WTC11 (cell line): ENCODE results near the gene VILL. TPM values are rescaled to one million over a fixed set of nuclear protein-coding genes. Genes with fewer than 3 reads are reported as not detected.
"Not testable (repeated sequence)": the region's sequence is repeated elsewhere in the genome, so short reads cannot be mapped to it uniquely, and the experiment has no call there.

ENCODE experiments used
- ATAC-seq: fragments of 200-7000 bp; cut with Tn5 transposase; 2 replicates; pipeline ENCODE4 v1.10.0; 2021; ENCODE audit warnings: mild to moderate bottlenecking, moderate library complexity
- CTCF ChIA-PET: fragments of 300-600 bp; sonication (Branson Sonifier 250); formaldehyde crosslinking; loops from one replicate; lab custom pipeline; 2021; ENCODE audit warnings: antibody characterized with exemption; lab: Charles Lee
- POLR2A ChIA-PET: fragments of 350-600 bp; sonication (Branson Sonifier 250); formaldehyde crosslinking; loops from one replicate; lab custom pipeline; 2021; ENCODE audit warnings: antibody characterized with exemption; lab: Charles Lee
- DNase-seq: peaks from one replicate; pipeline ENCODE4 v3.0.0; 2021; ENCODE audit warnings: low spot score
- H3K27ac Mint-ChIP-seq: 2 replicates; pipeline ENCODE4 v1.8.0; 2021; ENCODE audit warnings: mixed read lengths
- H3K27me3 Mint-ChIP-seq: 2 replicates; pipeline ENCODE4 v1.8.0; 2021; ENCODE audit warnings: low read depth, mild to moderate bottlenecking, moderate library complexity, mixed read lengths
- H3K36me3 Mint-ChIP-seq: 2 replicates; pipeline ENCODE4 v1.8.0; 2021; ENCODE audit warnings: mixed read lengths
- H3K4me1 Mint-ChIP-seq: 2 replicates; pipeline ENCODE4 v1.8.0; 2022; ENCODE audit warnings: mixed read lengths
- H3K4me3 Mint-ChIP-seq: 2 replicates; pipeline ENCODE4 v1.8.0; 2021; ENCODE audit warnings: mild to moderate bottlenecking, moderate library complexity, mixed read lengths
- H3K9me3 Mint-ChIP-seq: 2 replicates; pipeline ENCODE4 v1.8.0; 2021; ENCODE audit warnings: mixed read lengths
- ATF1 ChIP-seq: sonication (generic); formaldehyde crosslinking; IDR thresholded peaks from 2 replicates; pipeline ENCODE4 v1.8.1; 2023; ENCODE audit warnings: mild to moderate bottlenecking, moderate library complexity, missing genetic modification reagents
- CREM ChIP-seq: sonication (generic); formaldehyde crosslinking; IDR thresholded peaks from 2 replicates; pipeline ENCODE4 v1.8.1; 2022; ENCODE audit warnings: mild to moderate bottlenecking, missing genetic modification reagents, moderate library complexity
- ELF4 ChIP-seq: sonication (generic); formaldehyde crosslinking; IDR thresholded peaks from 2 replicates; pipeline ENCODE4 v1.8.1; 2022; ENCODE audit warnings: low read depth, mild to moderate bottlenecking, moderate library complexity, missing genetic modification reagents
- FOXP1 ChIP-seq: sonication (generic); formaldehyde crosslinking; IDR thresholded peaks from 2 replicates; pipeline ENCODE4 v1.8.0; 2022; ENCODE audit warnings: missing genetic modification reagents, mild to moderate bottlenecking, moderate library complexity, borderline replicate concordance
- GRHL2 ChIP-seq: fragments of 250-450 bp; sonication (Bioruptor Pico); IDR thresholded peaks from 2 replicates; pipeline ENCODE4 v1.8.0; 2022; ENCODE audit warnings: mild to moderate bottlenecking, moderate library complexity; ENCODE audit not compliant: insufficient replicate concordance, severe bottlenecking
- GTF2I ChIP-seq: fragments of 250-450 bp; sonication (Bioruptor Pico); conservative IDR thresholded peaks from 2 replicates; pipeline ENCODE4 v1.4.0; 2021; ENCODE audit warnings: mild to moderate bottlenecking
- NFE2L1 ChIP-seq: sonication (generic); formaldehyde crosslinking; IDR thresholded peaks from 2 replicates; pipeline ENCODE4 v1.8.1; 2023; ENCODE audit warnings: missing genetic modification reagents
- OVOL2 ChIP-seq: fragments of 250-450 bp; sonication (Bioruptor Pico); IDR thresholded peaks from 2 replicates; pipeline ENCODE4 v1.9.0; 2021; ENCODE audit warnings: mild to moderate bottlenecking, borderline replicate concordance
- RORB ChIP-seq: fragments of 250-450 bp; sonication (Bioruptor Pico); IDR thresholded peaks from 2 replicates; pipeline ENCODE4 v1.9.0; 2021; ENCODE audit warnings: mild to moderate bottlenecking
- total RNA-seq: library from RNA; stranded (reverse); gene quantifications from 3 replicates; pipeline ENCODE4 v1.2.3, GENCODE V29; 2021
- TF ChIP-seq, protein P1 (sequence below): sonication (generic); formaldehyde crosslinking; IDR thresholded peaks from 2 replicates; pipeline ENCODE4 v1.8.0; 2023; ENCODE audit warnings: missing genetic modification reagents
- TF ChIP-seq, protein P2 (sequence below): fragments of 200-600 bp; IDR thresholded peaks from 2 replicates; pipeline ENCODE4 v1.8.0; 2022; ENCODE audit warnings: antibody characterized with exemption
- TF ChIP-seq, protein P3 (sequence below): sonication (generic); formaldehyde crosslinking; IDR thresholded peaks from 2 replicates; pipeline ENCODE4 v1.8.1; 2023; ENCODE audit warnings: mild to moderate bottlenecking, missing genetic modification reagents
- TF ChIP-seq, protein P4 (sequence below): sonication (generic); formaldehyde crosslinking; IDR thresholded peaks from 2 replicates; pipeline ENCODE4 v1.8.1; 2023; ENCODE audit warnings: mild to moderate bottlenecking, missing genetic modification reagents, moderate library complexity
- TF ChIP-seq, protein P5 (sequence below): sonication (generic); formaldehyde crosslinking; IDR thresholded peaks from 2 replicates; pipeline ENCODE4 v1.8.1; 2022; ENCODE audit warnings: mild to moderate bottlenecking, moderate library complexity, missing genetic modification reagents
- TF ChIP-seq, protein P6 (sequence below): sonication (generic); formaldehyde crosslinking; IDR thresholded peaks from 2 replicates; pipeline ENCODE4 v1.8.0; 2022; ENCODE audit warnings: mild to moderate bottlenecking, missing genetic modification reagents

VILL gene
- total RNA-seq, 1 experiment from 2014 or later = 4.7 TPM

DNA sequence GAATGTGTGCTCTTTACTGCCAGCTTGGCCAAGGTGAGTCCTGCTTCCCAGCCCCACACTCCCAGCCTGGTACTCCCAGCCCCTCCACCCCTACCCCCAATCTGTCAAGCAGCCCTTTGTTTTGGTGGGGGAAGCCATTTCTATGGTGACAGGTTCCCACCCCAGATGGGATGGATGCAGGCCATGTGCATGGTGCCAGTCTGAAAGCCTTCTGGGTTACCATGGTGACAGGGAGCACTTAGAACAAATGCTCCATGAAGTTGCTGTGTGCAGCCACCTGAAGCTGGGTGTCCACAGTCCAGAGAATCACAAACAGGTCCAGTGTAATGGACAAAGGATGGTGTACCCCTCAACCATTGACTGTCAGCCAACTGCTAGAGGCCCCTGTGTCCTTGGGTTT, 19.1 kb upstream of the VILL start:
- H3K9me3 Mint-ChIP-seq = no peaks in the 10 kb centered on the region
- no peak overlapping the region for H3K4me3 Mint-ChIP-seq
- H3K4me1 Mint-ChIP-seq = peaks cover 27% of the 10 kb centered on the region
- TF ChIP-seq, protein P1, sequence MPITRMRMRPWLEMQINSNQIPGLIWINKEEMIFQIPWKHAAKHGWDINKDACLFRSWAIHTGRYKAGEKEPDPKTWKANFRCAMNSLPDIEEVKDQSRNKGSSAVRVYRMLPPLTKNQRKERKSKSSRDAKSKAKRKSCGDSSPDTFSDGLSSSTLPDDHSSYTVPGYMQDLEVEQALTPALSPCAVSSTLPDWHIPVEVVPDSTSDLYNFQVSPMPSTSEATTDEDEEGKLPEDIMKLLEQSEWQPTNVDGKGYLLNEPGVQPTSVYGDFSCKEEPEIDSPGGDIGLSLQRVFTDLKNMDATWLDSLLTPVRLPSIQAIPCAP (CRISPR knock-in tag) = no peak
- TF ChIP-seq, protein P2, sequence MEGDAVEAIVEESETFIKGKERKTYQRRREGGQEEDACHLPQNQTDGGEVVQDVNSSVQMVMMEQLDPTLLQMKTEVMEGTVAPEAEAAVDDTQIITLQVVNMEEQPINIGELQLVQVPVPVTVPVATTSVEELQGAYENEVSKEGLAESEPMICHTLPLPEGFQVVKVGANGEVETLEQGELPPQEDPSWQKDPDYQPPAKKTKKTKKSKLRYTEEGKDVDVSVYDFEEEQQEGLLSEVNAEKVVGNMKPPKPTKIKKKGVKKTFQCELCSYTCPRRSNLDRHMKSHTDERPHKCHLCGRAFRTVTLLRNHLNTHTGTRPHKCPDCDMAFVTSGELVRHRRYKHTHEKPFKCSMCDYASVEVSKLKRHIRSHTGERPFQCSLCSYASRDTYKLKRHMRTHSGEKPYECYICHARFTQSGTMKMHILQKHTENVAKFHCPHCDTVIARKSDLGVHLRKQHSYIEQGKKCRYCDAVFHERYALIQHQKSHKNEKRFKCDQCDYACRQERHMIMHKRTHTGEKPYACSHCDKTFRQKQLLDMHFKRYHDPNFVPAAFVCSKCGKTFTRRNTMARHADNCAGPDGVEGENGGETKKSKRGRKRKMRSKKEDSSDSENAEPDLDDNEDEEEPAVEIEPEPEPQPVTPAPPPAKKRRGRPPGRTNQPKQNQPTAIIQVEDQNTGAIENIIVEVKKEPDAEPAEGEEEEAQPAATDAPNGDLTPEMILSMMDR = no peak
- TF ChIP-seq, protein P3, sequence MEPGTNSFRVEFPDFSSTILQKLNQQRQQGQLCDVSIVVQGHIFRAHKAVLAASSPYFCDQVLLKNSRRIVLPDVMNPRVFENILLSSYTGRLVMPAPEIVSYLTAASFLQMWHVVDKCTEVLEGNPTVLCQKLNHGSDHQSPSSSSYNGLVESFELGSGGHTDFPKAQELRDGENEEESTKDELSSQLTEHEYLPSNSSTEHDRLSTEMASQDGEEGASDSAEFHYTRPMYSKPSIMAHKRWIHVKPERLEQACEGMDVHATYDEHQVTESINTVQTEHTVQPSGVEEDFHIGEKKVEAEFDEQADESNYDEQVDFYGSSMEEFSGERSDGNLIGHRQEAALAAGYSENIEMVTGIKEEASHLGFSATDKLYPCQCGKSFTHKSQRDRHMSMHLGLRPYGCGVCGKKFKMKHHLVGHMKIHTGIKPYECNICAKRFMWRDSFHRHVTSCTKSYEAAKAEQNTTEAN = no peak
- TF ChIP-seq FOXP1 (CRISPR knock-in tag) (no peak), GRHL2 (CRISPR knock-in tag) (no peak), GTF2I (no peak), OVOL2 (CRISPR knock-in tag) (no peak), ATF1 (CRISPR knock-in tag) (no peak), RORB (no peak), ELF4 (CRISPR knock-in tag) (no peak), CREM (CRISPR knock-in tag) (no peak), NFE2L1 (CRISPR knock-in tag) (no peak)
- TF ChIP-seq, protein P4, sequence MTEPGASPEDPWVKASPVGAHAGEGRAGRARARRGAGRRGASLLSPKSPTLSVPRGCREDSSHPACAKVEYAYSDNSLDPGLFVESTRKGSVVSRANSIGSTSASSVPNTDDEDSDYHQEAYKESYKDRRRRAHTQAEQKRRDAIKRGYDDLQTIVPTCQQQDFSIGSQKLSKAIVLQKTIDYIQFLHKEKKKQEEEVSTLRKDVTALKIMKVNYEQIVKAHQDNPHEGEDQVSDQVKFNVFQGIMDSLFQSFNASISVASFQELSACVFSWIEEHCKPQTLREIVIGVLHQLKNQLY (CRISPR knock-in tag) = no peak
- TF ChIP-seq, protein P5, sequence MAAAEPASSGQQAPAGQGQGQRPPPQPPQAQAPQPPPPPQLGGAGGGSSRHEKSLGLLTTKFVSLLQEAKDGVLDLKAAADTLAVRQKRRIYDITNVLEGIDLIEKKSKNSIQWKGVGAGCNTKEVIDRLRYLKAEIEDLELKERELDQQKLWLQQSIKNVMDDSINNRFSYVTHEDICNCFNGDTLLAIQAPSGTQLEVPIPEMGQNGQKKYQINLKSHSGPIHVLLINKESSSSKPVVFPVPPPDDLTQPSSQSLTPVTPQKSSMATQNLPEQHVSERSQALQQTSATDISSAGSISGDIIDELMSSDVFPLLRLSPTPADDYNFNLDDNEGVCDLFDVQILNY (CRISPR knock-in tag) = no peak
- TF ChIP-seq, protein P6, sequence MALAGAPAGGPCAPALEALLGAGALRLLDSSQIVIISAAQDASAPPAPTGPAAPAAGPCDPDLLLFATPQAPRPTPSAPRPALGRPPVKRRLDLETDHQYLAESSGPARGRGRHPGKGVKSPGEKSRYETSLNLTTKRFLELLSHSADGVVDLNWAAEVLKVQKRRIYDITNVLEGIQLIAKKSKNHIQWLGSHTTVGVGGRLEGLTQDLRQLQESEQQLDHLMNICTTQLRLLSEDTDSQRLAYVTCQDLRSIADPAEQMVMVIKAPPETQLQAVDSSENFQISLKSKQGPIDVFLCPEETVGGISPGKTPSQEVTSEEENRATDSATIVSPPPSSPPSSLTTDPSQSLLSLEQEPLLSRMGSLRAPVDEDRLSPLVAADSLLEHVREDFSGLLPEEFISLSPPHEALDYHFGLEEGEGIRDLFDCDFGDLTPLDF (CRISPR knock-in tag) = no peak
- H3K36me3 Mint-ChIP-seq = peaks cover 6% of the 10 kb centered on the region
- ATAC-seq (no peak), DNase-seq (no peak)
- no peak overlapping the region for H3K27ac Mint-ChIP-seq
- CTCF ChIA-PET = interaction anchor here (1.5 kb wide), 1 partner anchor 116 kb away, joined by 5 read pairs; no protein-coding TSS in a partner anchor
- peaks cover 2% of the 10 kb centered on the region; the same call in 1 of the 2 replicates for H3K27me3 Mint-ChIP-seq
- POLR2A ChIA-PET = no interaction called here

DNA sequence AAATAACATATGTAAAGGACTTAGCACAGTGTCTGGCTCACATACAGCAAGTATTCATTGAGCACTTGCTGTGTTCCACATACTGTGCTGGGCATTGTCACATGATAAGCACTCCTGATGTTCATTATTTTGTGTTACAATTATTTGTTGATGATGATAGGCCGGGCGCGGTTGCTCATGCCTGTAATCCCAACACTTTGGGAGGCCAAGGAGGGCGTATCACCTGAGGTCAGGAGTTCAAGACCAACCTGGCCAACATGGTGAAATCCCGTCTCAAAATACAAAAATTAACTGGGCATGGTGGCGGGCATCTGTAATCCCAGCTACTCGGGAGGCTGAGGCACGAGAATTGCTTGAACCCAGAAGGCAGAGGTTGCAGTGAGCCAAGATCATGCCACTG, 18.5 kb upstream of the VILL start:
- H3K9me3 Mint-ChIP-seq, ATAC-seq, H3K27me3 Mint-ChIP-seq, DNase-seq, POLR2A ChIA-PET, H3K36me3 Mint-ChIP-seq, H3K27ac Mint-ChIP-seq, H3K4me3 Mint-ChIP-seq: not testable (repeated sequence)
- H3K4me1 Mint-ChIP-seq = peaks cover 27% of the 10 kb centered on the region
- CTCF ChIA-PET = interaction anchor here (1.5 kb wide), 1 partner anchor 117 kb away, joined by 5 read pairs; no protein-coding TSS in a partner anchor
